Adrenal gland (tissue), 12 donors: ENCODE results near the gene SCN1B. TPM values are rescaled to one million over a fixed set of nuclear protein-coding genes. Genes with fewer than 3 reads are reported as not detected.

Experiments
- DNase-seq, 7 donors: peaks; one replicate each; pipeline ENCODE4 v3.0.0-alpha.2; 2019 to 2020
- H3K27ac ChIP-seq, 5 donors: fragments of 200-600 bp; sonication (generic) in 4 of 5; 1 replicate in 3 of 5; 2 replicates in 2 of 5; pipeline versions ENCODE4 v1.5.1 to v1.8.0; 2016 to 2020; ENCODE audit warnings: mild to moderate bottlenecking in 1 of 5
- H3K27me3 ChIP-seq: fragments of 200-600 bp; 2 replicates; pipeline ENCODE4 v1.8.0; 2021
- H3K36me3 ChIP-seq, 2 donors: fragments of 200-600 bp; replicated peaks in 1 of 2; 1 replicate in 1 of 2; 2 replicates in 1 of 2; pipeline versions ENCODE4 v1.5.1 to v1.8.0; 2018 to 2022
- H3K4me1 ChIP-seq, 2 donors: fragments of 200-600 bp; replicated peaks in 1 of 2; 1 replicate in 1 of 2; 2 replicates in 1 of 2; pipeline versions ENCODE4 v1.5.1 to v1.8.0; 2018 to 2021
- H3K4me3 ChIP-seq, 4 donors: fragments of 200-600 bp; sonication (generic) in 3 of 4; one replicate each; pipeline ENCODE4 v1.5.1; 2016 to 2018
- H3K9me3 ChIP-seq, 3 donors: fragments of 200-600 bp; sonication (generic) in 1 of 3; replicated peaks in 1 of 3; 1 replicate in 2 of 3; 2 replicates in 1 of 3; pipeline versions ENCODE4 v1.5.1 to v1.8.0; 2016 to 2021
- POLR2A ChIP-seq, 2 donors: fragments of 450-650 bp; IDR thresholded peaks; one replicate each; pipeline ENCODE4 v1.6.1; 2017; ENCODE audit warnings: antibody characterized with exemption in 2 of 2, mild to moderate bottlenecking in 2 of 2, moderate library complexity in 1 of 2
- WGBS, 4 donors: extraction: QIAGEN DNeasy Blood & Tissue Kit in 2 of 4; methylation state at CpG; one replicate each; pipeline versions ENCODE4 v1.1.5 to v1.1.7; 2013 to 2017; 5-methylcytosine and 5-hydroxymethylcytosine counted together
- intact Hi-C, 2 donors: fragments of 100-400 bp; cut with DNase I; formaldehyde crosslinking; loops; one replicate each; pipeline versions ENCODE4 v1.14.1 to v1.15.0; 2022 to 2023
- polyA plus RNA-seq, 3 donors: library from polyadenylated mRNA; stranded (reverse); fragments of 200-250 nt in 2 of 3; fragments of 350-450 nt in 1 of 3; fragmentation: Illumina TruSeq in 1 of 3; extraction: RNeasy Lipid Tissue Mini Kit (QIAGEN cat#74804) in 1 of 3; gene quantifications; one replicate each; pipeline ENCODE4 v1.2.3, GENCODE V29; 2013 to 2014
- total RNA-seq, 9 donors: library from RNA; depleted of rRNA in 4 of 9; stranded (reverse); fragments of >200 nt in 4 of 9; fragments of 120-200 nt in 1 of 9; fragmentation: NEBNext Ultra II Directional in 1 of 9; extraction: Animal tissue kit (Norgen Biotek cat#: 25700) in 1 of 9; gene quantifications; one replicate each; pipeline versions ENCODE4 v1.1.0 to v1.2.4, GENCODE V29; 2013 to 2023
- TF ChIP-seq, protein P1 (sequence below), 6 experiments: fragments of 450-650 bp in 4 of 6; fragments of 200-600 bp in 2 of 6; sonication (generic) in 1 of 6; IDR thresholded peaks; 1 replicate in 5 of 6; 2 replicates in 1 of 6; pipeline versions ENCODE4 v1.5.1 to v1.8.0; 2016 to 2021; ENCODE audit warnings: antibody characterized with exemption in 6 of 6, mild to moderate bottlenecking in 2 of 6, moderate library complexity in 1 of 6
- donor health status: healthy with polysubstance abuse.
- donor health status: Bipolar disorder and iron deficiency.
- donor health status: DM: yes; HTN: yes; CAD: no.
- donor health status: DM: no; HTN: no; CAD: no.
- donor health status: DM: no; HTN: no; CAD: no.
- donor health status: DM: yes; HTN: yes; CAD: no.

The SCN1B gene
- total and polyA plus RNA-seq, 12 donors: 0.83 to 34.5 (median 13.8) TPM

DNA sequence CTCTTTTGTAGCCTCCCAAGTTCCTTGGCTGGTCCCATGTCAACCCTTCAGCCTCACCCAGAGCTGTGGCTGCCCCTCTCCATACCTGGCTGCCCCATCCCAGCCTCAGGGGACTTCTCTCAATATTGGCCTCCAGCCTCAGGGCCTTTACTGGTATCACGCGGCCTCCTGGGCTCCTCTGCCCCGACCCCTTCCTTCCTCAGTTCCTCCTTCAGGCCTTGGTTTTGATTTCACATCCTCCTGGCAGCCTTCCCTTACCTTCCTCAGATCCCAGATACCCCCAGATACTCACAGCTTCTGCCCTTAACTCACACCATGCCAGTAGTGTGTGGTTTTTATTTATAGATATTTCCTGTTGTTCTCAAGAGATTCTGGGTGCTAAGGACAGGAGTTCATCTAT is 12.8 kb upstream of the SCN1B start:
- DNase-seq: peak in 1 of 7 donors; percentile 43
- Histone ChIP-seq H3K4me1 (peaks cover 0 to 10% of the 10 kb centered on the region in 2 donors), H3K27me3 (no peaks in the 10 kb centered on the region), H3K27ac (peak overlapping the region in 1 of 5 donors; percentile 19), H3K36me3 (peaks cover 0 to 85% of the 10 kb centered on the region in 2 donors), H3K4me3 (no peak overlapping the region), H3K9me3 (no peaks in the 10 kb centered on the region)
- intact Hi-C loops: no loop called here
- TF ChIP-seq, protein P1, sequence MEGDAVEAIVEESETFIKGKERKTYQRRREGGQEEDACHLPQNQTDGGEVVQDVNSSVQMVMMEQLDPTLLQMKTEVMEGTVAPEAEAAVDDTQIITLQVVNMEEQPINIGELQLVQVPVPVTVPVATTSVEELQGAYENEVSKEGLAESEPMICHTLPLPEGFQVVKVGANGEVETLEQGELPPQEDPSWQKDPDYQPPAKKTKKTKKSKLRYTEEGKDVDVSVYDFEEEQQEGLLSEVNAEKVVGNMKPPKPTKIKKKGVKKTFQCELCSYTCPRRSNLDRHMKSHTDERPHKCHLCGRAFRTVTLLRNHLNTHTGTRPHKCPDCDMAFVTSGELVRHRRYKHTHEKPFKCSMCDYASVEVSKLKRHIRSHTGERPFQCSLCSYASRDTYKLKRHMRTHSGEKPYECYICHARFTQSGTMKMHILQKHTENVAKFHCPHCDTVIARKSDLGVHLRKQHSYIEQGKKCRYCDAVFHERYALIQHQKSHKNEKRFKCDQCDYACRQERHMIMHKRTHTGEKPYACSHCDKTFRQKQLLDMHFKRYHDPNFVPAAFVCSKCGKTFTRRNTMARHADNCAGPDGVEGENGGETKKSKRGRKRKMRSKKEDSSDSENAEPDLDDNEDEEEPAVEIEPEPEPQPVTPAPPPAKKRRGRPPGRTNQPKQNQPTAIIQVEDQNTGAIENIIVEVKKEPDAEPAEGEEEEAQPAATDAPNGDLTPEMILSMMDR (IDR thresholded peaks at IDR 0.05): no peak
- no peak for TF ChIP-seq POLR2A (IDR thresholded peaks at IDR 0.05)
- WGBS, 4 donors: 68 to 90% (median 75%) methylated on average over 3 of the region's 3 CpGs

DNA sequence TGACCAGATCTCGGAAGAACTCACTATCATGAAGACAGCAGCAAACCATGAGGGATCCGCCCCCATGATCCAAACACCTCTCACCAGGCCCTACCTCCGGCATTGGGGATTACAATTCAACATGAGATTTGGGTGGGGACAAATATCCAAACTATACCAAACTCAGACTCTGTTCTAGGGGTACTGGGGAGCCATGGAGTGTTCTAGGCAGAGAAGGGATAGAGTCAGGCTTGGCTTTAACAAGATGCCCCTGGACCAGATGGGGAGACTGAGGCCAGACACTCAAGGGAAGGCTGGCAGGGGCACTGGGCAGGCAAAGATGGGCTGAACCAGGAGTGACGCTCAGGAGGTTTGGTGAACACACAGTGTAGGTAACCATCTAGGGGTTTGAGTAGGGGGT is 11.9 kb upstream of the SCN1B start:
- Histone ChIP-seq H3K9me3 (no peaks in the 10 kb centered on the region), H3K36me3 (peaks cover 0 to 92% of the 10 kb centered on the region in 2 donors), H3K4me3 (no peak overlapping the region), H3K27ac (no peak overlapping the region), H3K27me3 (no peaks in the 10 kb centered on the region), H3K4me1 (peaks cover 0 to 1% of the 10 kb centered on the region in 2 donors)
- no peak for DNase-seq
- WGBS, 4 donors: 92 to 96% (median 95%) methylated on average over 4 of the region's 4 CpGs
- TF ChIP-seq POLR2A (IDR thresholded peaks at IDR 0.05): no peak
- TF ChIP-seq, protein P1 (IDR thresholded peaks at IDR 0.05): no peak
- intact Hi-C loops: no loop called here

DNA sequence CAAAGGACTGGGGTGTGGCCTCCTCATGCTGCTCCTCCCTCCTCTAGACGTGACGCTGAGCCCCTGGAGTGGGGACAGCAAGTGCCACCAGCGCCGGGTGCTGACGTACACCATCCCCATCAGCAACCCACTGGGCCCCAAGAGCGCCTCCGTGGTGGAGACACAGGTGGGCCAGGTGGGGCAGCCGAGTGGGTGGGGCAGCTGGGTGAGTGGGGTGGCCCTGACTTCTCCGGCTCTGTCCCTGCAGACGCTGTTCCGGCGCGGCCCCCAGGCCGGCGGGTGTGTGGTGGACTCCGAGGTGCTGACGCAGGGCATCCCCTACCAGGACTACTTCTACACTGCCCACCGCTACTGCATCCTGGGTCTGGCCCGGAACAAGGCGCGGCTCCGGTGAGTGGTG is 11.1 kb upstream of the SCN1B start:
- WGBS, 4 donors: 93 to 97% (median 95%) methylated on average over 5 to 22 of the region's 22 CpGs
- H3K27ac ChIP-seq: no peak overlapping the region
- H3K4me3 ChIP-seq: no peak overlapping the region
- intact Hi-C loops: no loop called here
- H3K36me3 ChIP-seq: peaks cover 0 to 95% of the 10 kb centered on the region in 2 donors
- H3K4me1 ChIP-seq: no peaks in the 10 kb centered on the region
- TF ChIP-seq, protein P1 (IDR thresholded peaks at IDR 0.05): no peak
- TF ChIP-seq POLR2A (IDR thresholded peaks at IDR 0.05): no peak
- no peak for DNase-seq
- H3K9me3 ChIP-seq: no peaks in the 10 kb centered on the region
- no peaks in the 10 kb centered on the region for H3K27me3 ChIP-seq

DNA sequence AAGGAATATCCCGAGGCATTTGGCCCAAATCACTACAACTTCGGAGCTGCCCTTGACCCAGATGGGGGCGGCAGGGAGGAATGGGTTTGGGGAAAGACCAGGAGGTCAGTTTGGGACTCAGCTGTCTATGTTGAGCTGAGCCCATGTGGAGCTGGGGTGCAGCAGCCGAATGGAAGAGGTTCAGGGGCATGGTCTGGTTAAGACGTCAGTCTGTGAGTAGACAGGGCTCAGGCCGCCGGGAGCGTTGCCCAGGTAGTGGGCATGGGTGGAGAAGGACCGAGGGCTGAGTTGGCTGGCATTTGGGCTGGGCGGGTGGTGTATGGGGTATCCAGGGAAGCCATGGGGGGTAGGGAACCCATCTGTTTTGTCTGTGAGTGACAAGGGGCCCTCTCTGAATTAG is 9.3 kb upstream of the SCN1B start:
- 69 to 85% (median 74%) methylated on average over 7 to 10 of the region's 10 CpGs for WGBS, 4 donors
- H3K27me3 ChIP-seq: no peaks in the 10 kb centered on the region
- no peak for TF ChIP-seq POLR2A (IDR thresholded peaks at IDR 0.05)
- TF ChIP-seq, protein P1 (IDR thresholded peaks at IDR 0.05): no peak
- H3K4me3 ChIP-seq: no peak overlapping the region
- no peak for DNase-seq
- intact Hi-C loops: no loop called here
- H3K4me1 ChIP-seq: no peaks in the 10 kb centered on the region
- no peaks in the 10 kb centered on the region for H3K9me3 ChIP-seq
- peak overlapping the region in 1 of 5 donors; percentile 21 for H3K27ac ChIP-seq
- peaks cover 0 to 97% of the 10 kb centered on the region in 2 donors for H3K36me3 ChIP-seq
